Measurements from ENCODE around the gene RXFP2.

Gene RXFP2

GRCh38 chr13:31768351-31768750, 29.0 kb downstream of the RXFP2 start:
- DNase-seq (ENCODE audit: low read depth), result no peak

GRCh38 chr13:31769575-31769974, 30.2 kb downstream of the RXFP2 start:
- DNase-seq (ENCODE audit: low read depth), result peak; percentile 67

- no peak for DNase-seq (ENCODE audit: low read depth)
These were observed 32.9 kb downstream of the RXFP2 start for GRCh38 chr13:31772231-31772630.

- DNase-seq (ENCODE audit: low read depth), result peak; percentile 93
These were observed 34.2 kb downstream of the RXFP2 start for GRCh38 chr13:31773538-31773937.

- DNase-seq (ENCODE audit: low read depth), result peak; percentile 70
These were observed 34.9 kb downstream of the RXFP2 start for GRCh38 chr13:31774186-31774750.

GRCh38 chr13:31775148-31775547, 35.8 kb downstream of the RXFP2 start:
- DNase-seq (ENCODE audit: low read depth), result no peak

GRCh38 chr13:31775686-31776085, 36.4 kb downstream of the RXFP2 start:
- no peak for DNase-seq (ENCODE audit: low read depth)

- peak; percentile 46 for DNase-seq (ENCODE audit: low read depth)
These were observed 41.7 kb downstream of the RXFP2 start for GRCh38 chr13:31781064-31781463.

GRCh38 chr13:31786011-31786410, 46.7 kb downstream of the RXFP2 start:
- no peak for DNase-seq (ENCODE audit: low read depth)

GRCh38 chr13:31790992-31791391, 51.7 kb downstream of the RXFP2 start:
- DNase-seq (ENCODE audit: low read depth), result peak; percentile 63

- peak; percentile 90 for DNase-seq (ENCODE audit: low read depth)
These were observed 53.9 kb downstream of the RXFP2 start for GRCh38 chr13:31793246-31793645.

GRCh38 chr13:31794452-31794851, 55.1 kb downstream of the RXFP2 start:
- DNase-seq (ENCODE audit: low read depth), result no peak

GRCh38 chr13:31797154-31797775, 57.9 kb downstream of the RXFP2 start:
- peak; percentile 80 for DNase-seq (ENCODE audit: low read depth)

- no peak for DNase-seq (ENCODE audit: low read depth)
These were observed 58.9 kb downstream of the RXFP2 start for GRCh38 chr13:31798189-31798588.

GRCh38 chr13:31801088-31801487, 61.8 kb downstream of the RXFP2 start:
- no peak for DNase-seq (ENCODE audit: low read depth)

GRCh38 chr13:31803311-31803710, 64.0 kb downstream of the RXFP2 start:
- no peak for DNase-seq (ENCODE audit: low read depth)

- no peak for DNase-seq (ENCODE audit: low read depth)
These were observed 66.5 kb downstream of the RXFP2 start for GRCh38 chr13:31805841-31806240.

GRCh38 chr13:31807090-31807541, 67.8 kb downstream of the RXFP2 start:
- peak; percentile 12 for DNase-seq (ENCODE audit: low read depth)

- no peak for DNase-seq (ENCODE audit: low read depth)
These were observed 75.2 kb downstream of the RXFP2 start for GRCh38 chr13:31814536-31814935.

GRCh38 chr13:31815361-31816144, 76.2 kb downstream of the RXFP2 start:
- DNase-seq (ENCODE audit: low read depth), result no peak

GRCh38 chr13:31818236-31818635, 78.9 kb downstream of the RXFP2 start:
- peak; percentile 54 for DNase-seq (ENCODE audit: low read depth)

GRCh38 chr13:31824705-31825517, 85.6 kb downstream of the RXFP2 start:
- peak; percentile 38 for DNase-seq (ENCODE audit: low read depth)
